Ishikawa (cell line): ENCODE results near the gene TRAK1.

Experiments used
- CEBPB ChIP-seq: IDR thresholded peaks from 2 replicates; pipeline ENCODE4 v1.6.1; 2012
- CREB1 ChIP-seq: IDR thresholded peaks from 2 replicates; pipeline ENCODE4 v1.6.1; 2012; ENCODE audit warnings: low read depth
- EGR1 ChIP-seq: IDR thresholded peaks from 2 replicates; pipeline ENCODE4 v1.6.1; 2012
- EP300 ChIP-seq: IDR thresholded peaks from 2 replicates; pipeline ENCODE4 v1.6.1; 2012; ENCODE audit warnings: borderline replicate concordance
- FOXM1 ChIP-seq: IDR thresholded peaks from 2 replicates; pipeline ENCODE4 v1.6.1; 2012; ENCODE audit warnings: low read depth, borderline replicate concordance
- NFIC ChIP-seq: IDR thresholded peaks from 2 replicates; pipeline ENCODE4 v1.6.1; 2012
- RAD21 ChIP-seq: IDR thresholded peaks from 2 replicates; pipeline ENCODE4 v1.6.1; 2012; ENCODE audit warnings: low read depth
- TAF1 ChIP-seq: IDR thresholded peaks from 2 replicates; pipeline ENCODE4 v1.6.1; 2012; ENCODE audit warnings: low read depth, mild to moderate bottlenecking
- TCF12 ChIP-seq: IDR thresholded peaks from 2 replicates; pipeline ENCODE4 v1.6.1; 2012; ENCODE audit warnings: low read depth
- TEAD4 ChIP-seq: IDR thresholded peaks from 2 replicates; pipeline ENCODE4 v1.6.1; 2012
- YY1 ChIP-seq: IDR thresholded peaks from 2 replicates; pipeline ENCODE4 v1.6.1; 2012; ENCODE audit warnings: low read depth
- ZBTB7A ChIP-seq: IDR thresholded peaks from 2 replicates; pipeline ENCODE4 v1.6.1; 2012; ENCODE audit warnings: low read depth
- TF ChIP-seq, protein P1 (sequence below): IDR thresholded peaks from 2 replicates; pipeline ENCODE4 v1.6.1; 2012; ENCODE audit warnings: low read depth, mild to moderate bottlenecking
- TF ChIP-seq, protein P2 (sequence below): IDR thresholded peaks from 2 replicates; pipeline ENCODE4 v1.6.1; 2012
- TF ChIP-seq, protein P3 (sequence below): IDR thresholded peaks from 2 replicates; pipeline ENCODE4 v1.6.1; 2012

The TRAK1 gene

DNA sequence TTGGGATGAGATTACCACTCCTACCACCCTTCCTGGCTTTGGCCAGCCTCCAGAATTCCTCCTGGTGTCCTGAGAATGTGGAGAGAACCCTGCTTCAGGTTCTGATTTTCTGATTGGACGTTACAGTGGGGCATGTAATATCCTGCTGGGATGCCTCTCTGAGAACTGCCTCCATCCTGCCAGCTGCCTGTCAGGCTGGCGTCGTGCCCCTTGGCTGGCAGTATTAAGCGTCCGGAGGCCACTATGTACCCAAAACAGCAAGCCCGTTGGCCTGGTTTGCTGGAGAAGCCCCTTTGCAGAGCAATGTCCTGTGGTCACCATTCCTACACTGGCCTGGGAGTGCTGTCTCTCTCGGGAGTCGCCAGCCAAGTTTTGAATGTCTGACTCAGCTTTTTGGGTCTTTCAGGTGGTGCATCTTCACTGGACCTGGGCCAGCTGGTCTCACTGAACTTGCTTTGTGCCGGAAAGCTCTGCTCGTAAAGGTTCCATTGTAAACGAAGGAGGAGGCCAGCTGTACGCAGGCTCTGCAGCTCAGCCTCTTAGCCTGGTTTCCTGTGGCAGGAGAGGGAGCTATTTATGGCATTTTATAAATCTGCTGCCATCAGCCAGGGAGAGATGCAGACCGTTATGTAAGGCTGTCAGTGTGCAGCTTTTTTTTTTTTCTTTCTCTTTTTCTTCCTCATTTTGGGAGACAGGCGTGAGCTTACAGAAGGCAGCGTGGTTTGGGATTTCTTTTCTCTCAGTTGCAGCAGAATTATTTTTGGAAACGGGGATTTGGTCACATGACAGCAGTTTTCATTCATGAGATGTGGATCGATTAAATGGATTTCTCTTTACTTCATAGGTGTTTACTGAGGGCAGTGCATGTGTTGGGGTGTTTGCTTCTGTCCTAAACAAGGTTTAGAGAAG, 19.0 kb upstream of the TRAK1 start:
- TF ChIP-seq TEAD4 (peak; percentile 64), NFIC (peak; percentile 75), TAF1 (no peak), EGR1 (no peak), FOXM1 (no peak), ZBTB7A (no peak), RAD21 (no peak; the same call in 1 of the 2 replicates), TCF12 (peak; percentile 57), CEBPB (no peak), CREB1 (no peak), EP300 (peak; percentile 9; the same call in 1 of the 2 replicates), YY1 (no peak)
- TF ChIP-seq, protein P1, sequence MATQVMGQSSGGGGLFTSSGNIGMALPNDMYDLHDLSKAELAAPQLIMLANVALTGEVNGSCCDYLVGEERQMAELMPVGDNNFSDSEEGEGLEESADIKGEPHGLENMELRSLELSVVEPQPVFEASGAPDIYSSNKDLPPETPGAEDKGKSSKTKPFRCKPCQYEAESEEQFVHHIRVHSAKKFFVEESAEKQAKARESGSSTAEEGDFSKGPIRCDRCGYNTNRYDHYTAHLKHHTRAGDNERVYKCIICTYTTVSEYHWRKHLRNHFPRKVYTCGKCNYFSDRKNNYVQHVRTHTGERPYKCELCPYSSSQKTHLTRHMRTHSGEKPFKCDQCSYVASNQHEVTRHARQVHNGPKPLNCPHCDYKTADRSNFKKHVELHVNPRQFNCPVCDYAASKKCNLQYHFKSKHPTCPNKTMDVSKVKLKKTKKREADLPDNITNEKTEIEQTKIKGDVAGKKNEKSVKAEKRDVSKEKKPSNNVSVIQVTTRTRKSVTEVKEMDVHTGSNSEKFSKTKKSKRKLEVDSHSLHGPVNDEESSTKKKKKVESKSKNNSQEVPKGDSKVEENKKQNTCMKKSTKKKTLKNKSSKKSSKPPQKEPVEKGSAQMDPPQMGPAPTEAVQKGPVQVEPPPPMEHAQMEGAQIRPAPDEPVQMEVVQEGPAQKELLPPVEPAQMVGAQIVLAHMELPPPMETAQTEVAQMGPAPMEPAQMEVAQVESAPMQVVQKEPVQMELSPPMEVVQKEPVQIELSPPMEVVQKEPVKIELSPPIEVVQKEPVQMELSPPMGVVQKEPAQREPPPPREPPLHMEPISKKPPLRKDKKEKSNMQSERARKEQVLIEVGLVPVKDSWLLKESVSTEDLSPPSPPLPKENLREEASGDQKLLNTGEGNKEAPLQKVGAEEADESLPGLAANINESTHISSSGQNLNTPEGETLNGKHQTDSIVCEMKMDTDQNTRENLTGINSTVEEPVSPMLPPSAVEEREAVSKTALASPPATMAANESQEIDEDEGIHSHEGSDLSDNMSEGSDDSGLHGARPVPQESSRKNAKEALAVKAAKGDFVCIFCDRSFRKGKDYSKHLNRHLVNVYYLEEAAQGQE: no peak
- TF ChIP-seq, protein P2, sequence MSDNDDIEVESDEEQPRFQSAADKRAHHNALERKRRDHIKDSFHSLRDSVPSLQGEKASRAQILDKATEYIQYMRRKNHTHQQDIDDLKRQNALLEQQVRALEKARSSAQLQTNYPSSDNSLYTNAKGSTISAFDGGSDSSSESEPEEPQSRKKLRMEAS: peak; percentile 28; the same call in 1 of the 2 replicates
- TF ChIP-seq, protein P3, sequence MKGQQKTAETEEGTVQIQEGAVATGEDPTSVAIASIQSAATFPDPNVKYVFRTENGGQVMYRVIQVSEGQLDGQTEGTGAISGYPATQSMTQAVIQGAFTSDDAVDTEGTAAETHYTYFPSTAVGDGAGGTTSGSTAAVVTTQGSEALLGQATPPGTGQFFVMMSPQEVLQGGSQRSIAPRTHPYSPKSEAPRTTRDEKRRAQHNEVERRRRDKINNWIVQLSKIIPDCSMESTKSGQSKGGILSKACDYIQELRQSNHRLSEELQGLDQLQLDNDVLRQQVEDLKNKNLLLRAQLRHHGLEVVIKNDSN: 0 out of 2 replicates have a peak, but pooled peaks have one; percentile 15

DNA sequence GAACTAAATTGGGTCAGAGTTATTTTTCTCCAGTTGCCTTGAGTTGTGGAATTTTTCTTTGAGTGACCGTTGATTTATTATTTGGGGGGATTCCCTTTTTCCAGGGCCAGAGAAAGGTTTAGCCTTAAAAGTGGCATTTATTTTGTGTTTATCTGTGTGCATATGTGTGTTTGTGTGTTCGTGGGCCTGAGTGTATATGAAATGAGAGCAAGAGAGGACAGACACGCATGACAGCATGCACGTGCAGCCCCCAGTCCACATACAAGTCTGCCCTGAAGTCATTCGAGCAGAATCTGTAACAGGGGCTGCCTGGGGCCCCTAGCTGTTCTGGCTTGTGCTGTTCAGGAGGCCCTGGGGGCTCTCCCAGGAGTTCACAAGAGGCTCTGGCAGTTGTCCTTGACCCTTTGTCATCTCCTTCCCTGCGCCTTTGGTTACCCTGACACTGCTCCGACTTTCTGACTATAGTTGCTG, 18.3 kb upstream of the TRAK1 start:
- TF ChIP-seq EGR1: no peak
- TF ChIP-seq NFIC: no peak

DNA sequence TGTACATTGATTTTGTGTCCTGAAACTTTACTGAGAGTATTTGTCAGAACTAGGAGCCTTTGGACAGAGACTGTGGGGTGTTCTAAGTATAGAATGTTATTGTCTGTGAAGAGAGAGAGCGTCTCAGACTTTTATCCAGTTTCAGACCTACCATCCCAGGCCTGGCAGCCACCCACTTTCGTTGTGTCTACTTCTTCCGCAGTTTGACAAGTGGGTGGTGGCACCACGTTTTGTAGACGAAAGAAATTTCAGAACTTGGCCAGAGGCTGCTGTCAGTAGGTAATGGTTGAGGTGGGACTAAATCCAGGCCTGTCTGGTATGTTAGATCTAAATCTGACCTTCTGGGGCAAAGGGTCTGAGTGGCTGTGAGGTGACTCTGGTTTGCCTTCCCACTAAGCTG, 13.4 kb upstream of the TRAK1 start:
- no peak for TF ChIP-seq ZBTB7A
- TF ChIP-seq FOXM1: no peak
- TF ChIP-seq, protein P3: no peak
- no peak for TF ChIP-seq CREB1
- TF ChIP-seq EP300: no peak
- TF ChIP-seq, protein P2: no peak
- TF ChIP-seq TEAD4: no peak
- TF ChIP-seq TAF1: no peak
- TF ChIP-seq RAD21: no peak
- TF ChIP-seq, protein P1: no peak
- TF ChIP-seq TCF12: no peak

DNA sequence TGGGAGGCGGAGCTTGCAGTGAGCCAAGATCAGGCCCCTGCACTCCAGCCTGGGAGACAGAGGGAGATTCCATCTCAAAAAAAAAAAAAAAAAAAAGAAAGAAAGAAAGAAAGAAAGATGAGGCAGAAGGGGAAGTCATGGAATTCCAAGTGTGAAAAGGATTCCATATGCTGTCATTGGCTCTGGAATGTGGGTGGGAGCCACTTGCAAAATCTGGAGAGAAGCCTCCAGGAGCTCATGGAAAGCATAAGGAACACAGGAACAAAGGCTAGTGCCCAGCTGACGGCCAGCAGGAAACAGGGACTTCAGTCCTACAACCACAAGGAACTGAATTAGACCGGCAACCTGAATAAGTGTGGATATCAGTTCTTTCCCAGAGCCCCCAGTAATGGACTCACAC, 12.5 kb upstream of the TRAK1 start:
- TF ChIP-seq FOXM1: no peak
- TF ChIP-seq, protein P1: no peak
- TF ChIP-seq ZBTB7A: no peak
- TF ChIP-seq CREB1: no peak
- TF ChIP-seq TCF12: no peak
- TF ChIP-seq, protein P3: no peak
- TF ChIP-seq EP300: no peak
- TF ChIP-seq TAF1: no peak
- TF ChIP-seq RAD21: no peak
- TF ChIP-seq, protein P2: no peak
- TF ChIP-seq NFIC: no peak
- no peak for TF ChIP-seq TEAD4
- no peak for TF ChIP-seq EGR1
